RCC 7860 (cell line): ENCODE data around the gene CFHR4.
"Not testable (repeated sequence)": the region's sequence is repeated elsewhere in the genome, so short reads cannot be mapped to it uniquely, and the experiment has no call there.

ENCODE experiments used
- DNase-seq: peaks from one replicate; pipeline ENCODE4 v3.0.0-alpha.2; 2015; ENCODE audit warnings: low spot score
- FAIRE-seq: peaks from 2 replicates; lab custom pipeline; 2012; peaks lifted over from hg19 to GRCh38; lab: Jason Lieb, UNC

Gene CFHR4

DNA sequence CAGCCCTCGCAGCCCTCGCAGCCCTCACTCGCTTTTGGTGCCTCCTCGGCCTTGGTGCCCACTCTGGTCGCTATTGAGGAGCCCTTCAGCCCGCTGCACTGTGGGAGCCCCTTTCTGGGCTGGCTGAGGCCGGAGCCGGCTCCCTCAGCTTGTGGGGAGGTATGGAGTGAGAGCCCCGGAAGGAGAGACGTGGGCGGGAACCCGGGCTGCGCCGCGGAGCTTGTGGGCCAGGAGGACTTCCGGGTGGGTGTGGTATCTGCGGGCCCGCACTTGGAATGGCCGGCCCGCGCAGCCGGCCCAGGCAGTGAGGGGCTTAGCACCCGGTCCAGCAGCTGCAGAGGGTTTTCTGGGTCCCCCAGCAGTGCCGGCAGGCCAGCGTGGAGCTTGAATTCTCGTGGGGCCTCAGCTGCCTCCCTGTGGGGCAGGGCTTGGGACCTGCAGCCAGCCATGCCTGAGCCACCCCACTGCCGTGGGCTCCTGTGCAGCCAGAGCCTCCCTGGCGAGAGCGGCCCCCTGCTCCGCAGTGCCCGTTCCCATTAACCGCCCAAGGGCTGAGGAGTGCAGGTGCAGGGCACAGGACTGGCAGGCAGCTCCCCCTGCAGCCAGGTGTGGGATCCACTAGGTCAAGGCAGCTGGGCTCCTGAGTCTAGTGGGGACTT, 45.8 kb downstream of the CFHR4 start:
- DNase-seq = no peak
- FAIRE-seq = no peak

DNA sequence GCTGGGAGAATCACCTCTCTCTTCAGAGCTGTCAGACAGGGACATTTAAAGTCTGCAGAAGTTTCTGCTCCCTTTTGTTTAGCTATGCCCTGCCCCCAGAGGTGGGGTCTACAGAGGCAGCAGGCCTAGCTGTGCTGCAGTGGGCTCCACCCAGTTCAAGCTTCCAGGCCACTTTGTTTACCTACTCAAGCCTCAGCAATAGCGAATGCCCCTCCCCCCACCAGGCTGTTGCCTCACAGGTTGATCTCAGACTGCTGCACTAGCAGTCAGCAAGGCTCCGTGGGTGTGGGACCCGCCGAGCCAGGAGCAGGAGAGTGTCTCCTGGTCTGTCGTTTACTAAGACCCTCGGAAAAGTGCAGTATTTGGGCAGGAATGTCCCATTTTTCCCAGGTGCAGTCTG, 53.6 kb downstream of the CFHR4 start:
- FAIRE-seq, DNase-seq: not testable (repeated sequence)

DNA sequence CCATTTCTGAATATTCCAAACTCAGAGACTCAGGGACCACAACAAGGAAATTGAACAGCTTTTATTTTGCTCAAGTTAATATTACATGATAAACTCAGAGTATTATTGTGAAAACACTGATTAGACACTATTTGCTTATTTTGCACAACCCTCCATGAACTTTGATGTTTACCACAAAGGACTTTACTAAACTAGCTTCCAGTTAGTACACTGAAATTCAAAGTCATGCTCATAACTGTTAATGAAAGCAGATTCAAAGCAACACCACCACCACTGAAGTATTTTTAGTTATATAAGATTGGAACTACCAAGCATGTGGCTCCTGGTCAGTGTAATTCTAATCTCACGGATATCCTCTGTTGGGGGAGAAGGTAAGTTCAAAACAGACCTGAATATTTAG, 55.7 kb downstream of the CFHR4 start, which contains the start of gene CFHR2:
TSS of gene CFHR2 (plus strand) at position 171 of the 400 bp plus-strand sequence. CDS start at position 314, 143 bp downstream.
- not testable (repeated sequence) for DNase-seq, FAIRE-seq

DNA sequence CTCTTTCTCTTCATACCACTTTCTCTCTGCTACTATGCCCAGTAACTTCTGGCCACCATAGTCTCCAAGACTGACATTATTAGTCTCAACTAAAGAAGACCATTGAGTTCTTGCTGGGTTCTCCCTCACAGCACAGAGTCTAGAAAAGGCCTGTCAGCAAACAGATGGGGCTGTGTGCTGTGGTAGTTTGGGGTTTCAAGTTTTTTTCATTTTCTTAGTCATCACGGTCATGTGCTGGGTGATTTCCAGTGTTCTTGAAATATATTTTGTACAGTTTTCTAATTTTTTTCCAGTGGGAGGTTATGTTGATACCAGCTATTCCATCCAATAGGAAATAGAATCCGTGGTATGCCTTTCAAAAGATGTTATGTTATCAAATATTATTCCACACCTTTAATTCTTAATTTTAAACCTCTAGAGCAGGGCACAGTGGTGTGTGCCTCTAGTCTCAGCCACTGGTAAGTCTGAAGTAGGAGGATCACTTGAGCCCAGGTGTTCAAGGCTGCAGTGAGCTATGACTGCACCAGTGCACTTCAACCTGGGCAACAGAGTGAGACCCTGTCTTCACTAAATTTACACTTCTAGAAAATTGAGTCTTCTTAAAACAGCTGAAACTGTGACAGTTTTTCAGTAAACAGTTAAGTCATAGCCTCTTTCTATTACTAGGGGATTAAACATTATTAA, 64.0 kb downstream of the CFHR4 start:
- DNase-seq (no peak), FAIRE-seq (no peak)

DNA sequence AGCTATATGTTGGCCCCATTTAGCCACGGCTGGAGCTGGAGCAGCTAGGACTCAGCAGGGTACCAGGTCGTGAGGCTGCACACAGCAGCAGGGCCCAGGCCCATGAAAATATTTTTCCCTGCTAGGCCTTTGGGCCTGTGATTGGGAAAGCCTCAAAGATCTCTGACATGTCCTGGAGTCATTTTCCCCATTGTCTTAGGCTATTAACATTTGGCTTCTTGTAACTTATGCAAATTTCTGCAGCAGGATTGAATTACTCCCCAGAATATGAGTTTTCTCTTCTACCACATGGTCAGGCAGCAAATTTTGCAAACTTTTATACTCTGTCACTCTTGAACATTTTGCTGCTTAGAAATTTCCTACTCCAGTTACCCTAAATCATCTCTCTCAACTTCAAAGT, 66.9 kb downstream of the CFHR4 start:
- FAIRE-seq = no peak

DNA sequence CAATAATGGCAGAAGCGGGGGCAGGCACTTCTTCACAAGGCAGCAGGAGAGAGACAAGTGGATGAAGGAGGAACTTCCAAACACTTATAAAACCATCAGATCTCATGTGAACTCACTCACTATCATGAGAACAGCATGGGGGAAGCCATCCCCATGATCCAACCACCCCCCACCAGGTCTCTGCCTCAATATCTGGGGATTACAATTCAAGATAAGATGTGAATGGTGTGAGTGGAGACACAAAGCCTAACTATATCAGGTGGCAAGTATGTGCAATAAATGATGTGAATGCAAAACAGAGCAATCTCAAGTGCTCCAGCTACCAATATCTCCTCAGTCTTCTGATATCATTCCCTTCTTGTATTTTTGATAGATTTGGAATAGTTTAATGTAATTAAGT, 68.1 kb downstream of the CFHR4 start:
- FAIRE-seq = no peak
- no peak for DNase-seq

More for the DNA sequence above, 66.9 kb downstream of the CFHR4 start:
- no peak for DNase-seq

DNA sequence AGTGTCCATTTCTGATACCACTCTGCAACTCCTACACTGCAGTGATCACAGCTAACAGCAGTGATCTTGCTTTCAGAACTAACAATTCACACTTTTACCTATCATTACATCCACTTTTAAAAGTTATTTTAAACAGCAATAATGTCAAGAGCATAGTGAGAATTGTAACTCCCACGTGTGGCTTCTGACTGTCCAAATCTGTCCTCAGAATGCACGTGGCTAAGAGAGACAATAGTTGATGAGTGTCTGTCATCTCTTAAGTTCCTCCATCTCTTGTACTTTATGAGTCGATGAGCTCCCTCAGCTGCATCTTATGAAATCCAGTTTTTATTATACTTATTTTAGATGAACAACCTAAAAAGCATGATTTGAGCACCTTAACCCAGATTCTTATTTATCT, 73.0 kb downstream of the CFHR4 start:
- FAIRE-seq = no peak
- DNase-seq = no peak
